Measurements from ENCODE around the gene RPS19. TPM values are rescaled to one million over a fixed set of nuclear protein-coding genes. Genes with fewer than 3 reads are reported as not detected.
A peak's percentile ranks its signal among the peaks of the same experiment; 100 is the strongest.

The RPS19 gene
- total and polyA plus RNA-seq, 10 of the 15 experiments (the other 5 are each of a cell fraction or from before 2014, with no cell fraction given): 2,615 to 5,578 (median 4,127) TPM

DNA sequence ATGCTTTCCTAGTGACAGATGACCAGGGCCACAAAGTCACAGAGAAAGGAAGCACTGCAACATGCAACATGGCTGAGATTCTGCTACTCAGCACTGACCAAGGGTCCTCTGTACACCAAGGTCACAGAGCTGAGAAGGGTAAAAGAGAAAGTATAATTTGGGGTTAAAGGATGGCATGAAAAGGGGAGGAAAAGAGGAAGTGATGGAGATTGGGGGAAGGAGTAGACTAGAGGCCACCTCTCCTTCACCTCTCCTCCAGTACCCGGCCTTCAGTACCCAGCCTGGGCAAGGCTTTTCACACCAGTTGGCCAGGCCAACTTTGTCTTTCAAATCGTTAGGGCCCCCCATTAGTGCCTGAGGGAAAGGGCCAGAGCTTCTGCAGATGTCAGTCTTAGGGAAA, 6.3 kb upstream of the RPS19 start:
- intact Hi-C loops (cut with micrococcal nuclease; ENCODE audit: unreplicated experiment) (no loop called here), in situ Hi-C loops (cut with MboI) (no loop called here)
- ChIA-PET CTCF (interaction anchor here (1.3 to 4.5 kb wide), 2 partner anchors 18 to 60 kb away, joined by 3 to 24 read pairs; no protein-coding TSS in a partner anchor), POLR2A (no interaction called here), RAD21 (ENCODE audit: unreplicated experiment) (no interaction called here), SMC1A (ENCODE audit: uncharacterized antibody, unreplicated experiment) (no interaction called here)
- Histone ChIP-seq H3K4me3 (no peak overlapping the region), H3K9ac (ENCODE audit: control insufficient read depth, insufficient read depth, low read length) (no peak overlapping the region), H3K79me2 (ENCODE audit: control insufficient read depth, insufficient read depth, low read length) (no peaks in the 10 kb centered on the region), H3K27me3 (replicated peaks in 1 of 2; ENCODE audit: control insufficient read depth in 2 of 2, insufficient read depth in 2 of 2, low read length in 1 of 2) (peaks cover 0 to 8% of the 10 kb centered on the region in 2 experiments; a peak in 3 of 4 replicates), H3K4me1 (ENCODE audit: control insufficient read depth, insufficient read depth, low read length) (no peaks in the 10 kb centered on the region), H4K20me1 (ENCODE audit: control insufficient read depth, insufficient read depth) (no peaks in the 10 kb centered on the region), H3K36me3 (ENCODE audit: control insufficient read depth in 2 of 2, insufficient read depth in 2 of 2, low read length in 1 of 2) (no peaks in the 10 kb centered on the region), H3K27ac (ENCODE audit: control insufficient read depth, insufficient read depth) (no peak overlapping the region), H2AFZ (ENCODE audit: control insufficient read depth, low read depth, low read length) (no peak overlapping the region), H3K4me2 (ENCODE audit: control insufficient read depth, insufficient read depth) (no peak overlapping the region), H3K9me3 (replicated peaks; ENCODE audit: control insufficient read depth, insufficient read depth, low read length) (no peaks in the 10 kb centered on the region; the same call in 2 of the 3 replicates)
- no peak for FAIRE-seq
- 0% methylated on average over 2 of the region's 2 CpGs for WGBS (ENCODE audit: insufficient coverage, insufficient replicate concordance, low lambda C conversion rate, missing lambda C conversion rate)
- no TSS peak for BruUV-seq (replicated peaks)
- TF ChIP-seq ZNF274 (IDR thresholded peaks at IDR 0.05; ENCODE audit: insufficient read depth, insufficient read length): no peak
- TF ChIP-seq, protein P1, sequence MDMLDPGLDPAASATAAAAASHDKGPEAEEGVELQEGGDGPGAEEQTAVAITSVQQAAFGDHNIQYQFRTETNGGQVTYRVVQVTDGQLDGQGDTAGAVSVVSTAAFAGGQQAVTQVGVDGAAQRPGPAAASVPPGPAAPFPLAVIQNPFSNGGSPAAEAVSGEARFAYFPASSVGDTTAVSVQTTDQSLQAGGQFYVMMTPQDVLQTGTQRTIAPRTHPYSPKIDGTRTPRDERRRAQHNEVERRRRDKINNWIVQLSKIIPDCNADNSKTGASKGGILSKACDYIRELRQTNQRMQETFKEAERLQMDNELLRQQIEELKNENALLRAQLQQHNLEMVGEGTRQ (IDR thresholded peaks at IDR 0.05; ENCODE audit: borderline replicate concordance, low read depth, low read length): no peak
- TF ChIP-seq SPI1 (IDR thresholded peaks at IDR 0.05; ENCODE audit: borderline replicate concordance, insufficient read depth, low read depth, low read length): peak; percentile 52
- DNase-seq (ENCODE audit: low read depth, low spot score): no peak
- no peak; the same call in 2 of the 3 replicates for ATAC-seq

DNA sequence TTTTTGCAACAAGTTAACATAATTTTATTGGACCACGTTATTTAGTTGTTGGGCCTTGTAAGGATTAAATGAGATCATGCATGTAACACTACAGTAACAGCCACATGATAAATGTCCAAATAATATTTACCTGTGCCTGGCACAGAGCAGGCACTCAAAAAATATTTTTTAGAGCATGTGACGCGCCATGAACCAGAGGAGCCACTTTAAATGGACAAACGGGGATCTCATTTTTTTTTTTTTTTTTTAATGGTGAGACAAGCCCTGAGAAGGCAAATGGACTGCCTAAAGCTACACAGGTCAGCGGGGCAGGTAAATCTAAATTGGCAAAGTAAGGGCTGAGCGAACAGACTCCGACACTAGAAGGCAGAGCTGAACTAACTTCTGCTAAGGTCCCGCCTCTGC, 840 bp upstream of the RPS19 start:
- Histone ChIP-seq H3K4me2 (ENCODE audit: control insufficient read depth, insufficient read depth) (peak overlapping the region; percentile 72), H3K79me2 (ENCODE audit: control insufficient read depth, insufficient read depth, low read length) (peaks cover 43% of the 10 kb centered on the region), H3K36me3 (ENCODE audit: control insufficient read depth in 2 of 2, insufficient read depth in 2 of 2, low read length in 1 of 2) (peaks cover 20 to 21% of the 10 kb centered on the region in 2 experiments), H2AFZ (ENCODE audit: control insufficient read depth, low read depth, low read length) (peak overlapping the region; percentile 64), H3K9me3 (replicated peaks; ENCODE audit: control insufficient read depth, insufficient read depth, low read length) (no peaks in the 10 kb centered on the region; the same call in 2 of the 3 replicates), H4K20me1 (ENCODE audit: control insufficient read depth, insufficient read depth) (peaks cover 4% of the 10 kb centered on the region), H3K4me1 (ENCODE audit: control insufficient read depth, insufficient read depth, low read length) (peaks cover 18% of the 10 kb centered on the region), H3K4me3 (peak overlapping the region; percentile 41; the same call in 1 of the 2 replicates), H3K9ac (ENCODE audit: control insufficient read depth, insufficient read depth, low read length) (no peak overlapping the region; the same call in 1 of the 2 replicates), H3K27ac (ENCODE audit: control insufficient read depth, insufficient read depth) (peak overlapping the region; percentile 98; the same call in 1 of the 2 replicates), H3K27me3 (replicated peaks in 1 of 2; ENCODE audit: control insufficient read depth in 2 of 2, insufficient read depth in 2 of 2, low read length in 1 of 2) (no peaks in the 10 kb centered on the region)
- DNase-seq (ENCODE audit: low read depth, low spot score) (no peak), ATAC-seq (no peak), FAIRE-seq (no peak)
- in situ Hi-C loops (cut with MboI): no loop called here
- intact Hi-C loops (cut with micrococcal nuclease; ENCODE audit: unreplicated experiment): no loop called here
- ChIA-PET POLR2A (interaction anchor here (0.9 to 4.3 kb wide), 8 partner anchors 12 to 537 kb away, joined by 3 to 46 read pairs (median 17); partner anchors contain the start of genes CD79A and RABAC1), RAD21 (ENCODE audit: unreplicated experiment) (interaction anchor here (1.1 to 4.4 kb wide), 11 partner anchors 9 to 100 kb away, joined by 3 to 57 read pairs (median 11); partner anchors contain the start of genes CD79A and RABAC1), SMC1A (ENCODE audit: uncharacterized antibody, unreplicated experiment) (interaction anchor here (0.6 to 4.9 kb wide), 14 partner anchors 9 to 377 kb away, joined by 3 to 47 read pairs (median 6); partner anchors contain the start of genes ARHGEF1 and CD79A), CTCF (interaction anchor here (0.8 to 4.6 kb wide), 17 partner anchors 9 to 217 kb away, joined by 3 to 85 read pairs (median 6); partner anchors contain the start of genes CD79A, RABAC1 and ZNF574)
- 4% methylated on average over 8 of the region's 8 CpGs for WGBS (ENCODE audit: insufficient coverage, insufficient replicate concordance, low lambda C conversion rate, missing lambda C conversion rate)
- TF ChIP-seq SMC3 (IDR thresholded peaks at IDR 0.05; ENCODE audit: borderline replicate concordance, low read length): peak; percentile 58; the same call in 1 of the 2 replicates
- TF ChIP-seq, protein P2, sequence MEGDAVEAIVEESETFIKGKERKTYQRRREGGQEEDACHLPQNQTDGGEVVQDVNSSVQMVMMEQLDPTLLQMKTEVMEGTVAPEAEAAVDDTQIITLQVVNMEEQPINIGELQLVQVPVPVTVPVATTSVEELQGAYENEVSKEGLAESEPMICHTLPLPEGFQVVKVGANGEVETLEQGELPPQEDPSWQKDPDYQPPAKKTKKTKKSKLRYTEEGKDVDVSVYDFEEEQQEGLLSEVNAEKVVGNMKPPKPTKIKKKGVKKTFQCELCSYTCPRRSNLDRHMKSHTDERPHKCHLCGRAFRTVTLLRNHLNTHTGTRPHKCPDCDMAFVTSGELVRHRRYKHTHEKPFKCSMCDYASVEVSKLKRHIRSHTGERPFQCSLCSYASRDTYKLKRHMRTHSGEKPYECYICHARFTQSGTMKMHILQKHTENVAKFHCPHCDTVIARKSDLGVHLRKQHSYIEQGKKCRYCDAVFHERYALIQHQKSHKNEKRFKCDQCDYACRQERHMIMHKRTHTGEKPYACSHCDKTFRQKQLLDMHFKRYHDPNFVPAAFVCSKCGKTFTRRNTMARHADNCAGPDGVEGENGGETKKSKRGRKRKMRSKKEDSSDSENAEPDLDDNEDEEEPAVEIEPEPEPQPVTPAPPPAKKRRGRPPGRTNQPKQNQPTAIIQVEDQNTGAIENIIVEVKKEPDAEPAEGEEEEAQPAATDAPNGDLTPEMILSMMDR (IDR thresholded peaks at IDR 0.05 in 2 of 3, conservative IDR thresholded peaks at IDR 0.05 in 1 of 3; ENCODE audit: control insufficient read depth in 2 of 3, extremely low read depth in 1 of 3, insufficient read depth in 1 of 3, low read depth in 3 of 3, low read length in 3 of 3): peak in 1 of 3 experiments; percentile 74; a peak in 2 of 6 replicates
- no peak for TF ChIP-seq EGR1 (IDR thresholded peaks at IDR 0.05; ENCODE audit: borderline replicate concordance in 1 of 2, low read depth in 2 of 2, low read length in 2 of 2)
- peak; percentile 43; the same call in 1 of the 2 replicates for TF ChIP-seq RAD21 (IDR thresholded peaks at IDR 0.05; ENCODE audit: insufficient read depth, low read depth, low read length)
- no TSS peak for BruUV-seq (replicated peaks)

Measured in GM12878 (cell line).